Inflammatory macrophage treated with lipopolysaccharide for 4 hours (primary cell): ENCODE data around the gene GOLGA6D.
"Not testable (repeated sequence)": the region's sequence is repeated elsewhere in the genome, so short reads cannot be mapped to it uniquely, and the experiment has no call there.

ENCODE experiments used
- DNase-seq: peaks from one replicate; pipeline ENCODE4 v3.0.0-alpha.2; 2020

Gene GOLGA6D

GRCh38 chr15:75284152-75284551, 1.5 kb downstream of the GOLGA6D start:
- not testable (repeated sequence) for DNase-seq

- not testable (repeated sequence) for DNase-seq
Observed at GRCh38 chr15:75293660-75294059, 11.0 kb downstream of the GOLGA6D start.

- not testable (repeated sequence) for DNase-seq
Observed at GRCh38 chr15:75298541-75299310, 16.1 kb downstream of the GOLGA6D start.

DNA sequence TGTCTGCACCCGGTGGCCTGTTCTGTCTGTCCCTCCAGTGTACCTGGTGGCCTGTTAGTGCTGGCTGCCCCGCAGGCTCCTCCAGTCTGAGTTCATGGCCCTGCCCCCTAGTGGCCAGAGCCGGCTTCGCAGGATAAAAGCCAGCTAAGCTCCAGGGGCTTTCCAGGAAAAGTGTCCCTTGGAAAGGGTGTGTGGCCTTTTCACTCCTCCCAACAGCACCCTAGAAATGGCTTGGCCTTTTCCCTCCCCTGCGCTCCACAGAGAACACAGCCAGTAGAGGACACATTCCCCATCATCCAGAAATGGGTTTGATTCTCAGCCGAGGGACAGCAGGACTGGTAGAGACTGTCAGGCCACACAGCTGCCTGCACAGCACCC, 16.7 kb downstream of the GOLGA6D start:
- not testable (repeated sequence) for DNase-seq

DNA sequence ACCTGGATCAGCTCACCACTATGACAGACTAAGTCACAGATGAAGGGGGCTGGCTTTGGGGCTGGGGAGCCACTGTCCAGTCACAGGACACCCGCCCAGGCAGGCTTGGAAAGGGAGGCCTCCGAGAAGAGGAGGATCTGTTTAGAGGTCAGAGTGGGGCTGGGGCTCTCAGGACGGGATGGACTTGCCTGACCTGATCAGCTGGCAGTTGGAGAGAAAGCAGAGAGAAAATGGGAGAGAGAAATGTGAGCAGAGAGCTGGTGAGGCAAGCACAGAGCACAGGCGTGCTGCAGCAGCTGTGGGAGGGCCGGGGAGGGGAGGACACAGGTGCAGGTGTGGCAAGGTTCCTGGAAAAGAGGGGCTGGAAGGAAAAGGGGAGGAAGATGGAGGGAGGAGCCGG, 17.4 kb downstream of the GOLGA6D start:
- DNase-seq = not testable (repeated sequence)

DNA sequence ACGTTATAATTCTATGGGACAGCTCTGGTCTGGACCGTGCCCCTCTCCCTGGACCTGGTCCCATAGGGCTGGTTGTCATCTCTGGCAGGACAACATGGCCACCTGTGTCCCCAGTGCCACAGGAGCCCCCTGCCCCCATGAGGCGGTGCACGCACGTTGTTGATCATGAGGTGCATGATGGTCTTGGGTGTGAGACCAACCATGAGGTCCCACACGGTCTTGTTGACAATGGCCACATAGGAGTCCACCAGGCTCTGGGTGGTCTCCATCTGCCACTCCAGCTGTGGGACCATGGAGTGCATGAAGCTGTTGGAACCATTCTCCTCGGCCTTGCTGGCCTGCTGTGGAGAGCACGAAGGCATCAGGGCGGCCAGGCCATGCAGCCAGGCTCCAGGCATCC, 19.7 kb downstream of the GOLGA6D start:
- DNase-seq = no peak

DNA sequence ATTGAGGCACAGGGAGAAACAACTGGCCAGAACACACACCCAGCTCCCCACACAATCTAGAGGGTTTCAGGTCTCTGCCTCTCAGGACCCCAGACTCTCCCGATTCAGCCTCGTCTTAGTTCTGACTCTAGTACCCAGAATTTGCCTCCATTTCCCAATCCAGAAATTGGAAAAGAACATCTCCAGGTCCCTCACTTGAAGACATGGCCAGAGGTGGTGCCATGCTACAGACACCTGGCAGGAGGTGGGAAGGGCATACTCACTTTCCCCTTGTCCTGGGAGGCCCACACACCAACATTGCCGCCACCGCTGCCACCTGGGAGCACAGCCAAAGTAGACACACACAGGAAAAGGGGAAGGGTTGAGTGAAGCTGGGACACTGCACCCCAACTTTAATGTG, 20.1 kb downstream of the GOLGA6D start:
- DNase-seq = not testable (repeated sequence)

- DNase-seq = no peak
Observed at GRCh38 chr15:75306188-75306587, 23.6 kb downstream of the GOLGA6D start.

GRCh38 chr15:75307778-75308390, 25.2 kb downstream of the GOLGA6D start:
- peak; percentile 1 for DNase-seq

GRCh38 chr15:75309711-75310110, 27.1 kb downstream of the GOLGA6D start:
- no peak for DNase-seq

- DNase-seq = not testable (repeated sequence)
Observed at GRCh38 chr15:75312548-75312947, 29.9 kb downstream of the GOLGA6D start.

- DNase-seq = no peak
Observed at GRCh38 chr15:75313116-75313845, 30.6 kb downstream of the GOLGA6D start.

GRCh38 chr15:75314552-75315290, 32.1 kb downstream of the GOLGA6D start:
- no peak for DNase-seq

GRCh38 chr15:75319231-75319897, 36.7 kb downstream of the GOLGA6D start:
- DNase-seq = peak; percentile 27

DNA sequence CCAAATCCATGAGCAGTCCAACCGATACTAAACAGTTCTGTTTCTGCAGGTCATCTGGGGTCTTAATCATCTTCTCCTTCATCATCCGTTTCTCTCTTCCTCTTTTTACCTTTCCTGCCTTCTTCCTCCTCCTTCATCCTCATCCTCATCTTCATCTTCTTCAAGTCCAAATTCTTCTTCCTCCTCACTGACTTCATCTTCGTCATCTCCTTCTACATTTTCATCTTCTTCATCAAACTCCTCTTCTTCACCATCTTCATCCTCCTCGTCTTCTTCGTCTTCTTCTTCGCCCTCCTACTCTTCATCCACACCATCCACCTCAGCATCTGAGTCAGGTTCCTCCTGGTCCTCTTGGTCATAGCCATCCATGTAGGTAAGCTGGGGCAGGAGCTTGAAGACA, 39.1 kb downstream of the GOLGA6D start:
- no peak for DNase-seq

GRCh38 chr15:75325922-75326321, 43.3 kb downstream of the GOLGA6D start:
- DNase-seq = no peak

- no peak for DNase-seq
Observed at GRCh38 chr15:75327005-75327404, 44.4 kb downstream of the GOLGA6D start.

- no peak for DNase-seq
Observed at GRCh38 chr15:75327491-75327890, 44.9 kb downstream of the GOLGA6D start.

DNA sequence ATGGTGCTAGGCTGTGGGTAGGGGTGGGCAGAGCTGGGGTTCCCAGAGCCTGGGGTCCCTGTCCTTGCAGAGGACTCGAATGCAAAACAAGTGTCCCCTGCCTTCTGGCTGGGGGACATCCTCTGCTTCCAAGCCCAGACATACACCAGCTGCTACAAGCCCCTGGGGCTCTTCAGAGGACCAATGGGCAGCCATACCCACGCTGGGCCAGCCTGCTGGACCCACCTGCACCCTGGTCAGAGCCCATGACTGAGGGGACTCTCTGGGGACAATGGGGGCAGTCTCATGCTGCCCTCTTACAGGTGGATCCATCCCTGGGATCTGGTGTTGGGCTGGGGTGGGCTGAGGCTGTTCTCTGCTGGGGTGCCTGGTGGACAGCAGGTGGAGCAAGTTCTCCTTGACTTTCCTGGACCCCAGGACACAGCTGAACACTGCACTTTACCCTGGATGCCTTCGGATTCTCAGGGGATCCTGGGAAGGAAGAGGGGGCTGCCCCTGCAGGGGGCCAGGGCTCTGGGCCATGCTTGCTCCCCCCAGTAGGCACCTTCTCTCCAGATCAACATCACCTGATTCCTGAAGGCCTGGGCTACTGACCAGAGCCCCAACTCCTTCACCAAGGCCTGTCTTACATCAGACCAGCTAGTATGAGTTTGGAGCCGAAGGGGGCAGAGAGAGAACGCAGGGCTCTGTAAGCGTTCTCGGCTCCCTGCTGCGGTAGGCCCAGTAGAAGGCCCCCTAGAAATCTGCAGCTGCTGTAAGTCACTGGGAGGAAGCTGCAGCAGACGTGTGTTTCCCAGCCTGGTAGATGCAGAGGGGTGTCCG, 46.1 kb downstream of the GOLGA6D start:
- DNase-seq = no peak

- no peak for DNase-seq
Observed at GRCh38 chr15:75329571-75329970, 46.9 kb downstream of the GOLGA6D start.

DNA sequence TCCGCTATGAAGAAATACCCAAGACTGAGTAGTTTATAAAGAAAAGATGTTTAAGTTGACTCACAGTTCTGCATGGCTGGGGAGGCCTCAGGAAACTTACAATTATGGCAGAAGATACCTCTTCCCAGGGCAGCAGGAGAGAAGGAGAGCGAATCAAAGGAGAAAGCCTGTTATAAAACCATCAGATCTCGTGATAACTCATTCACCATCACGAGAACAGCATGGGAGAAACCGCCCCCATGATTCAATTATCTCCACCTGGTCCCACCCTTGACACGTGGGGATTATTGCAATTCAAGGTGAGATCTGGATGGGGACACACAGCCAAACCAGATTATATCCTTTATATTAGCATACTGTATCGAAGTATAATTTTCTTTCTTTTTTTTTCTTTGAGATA, 49.5 kb downstream of the GOLGA6D start:
- DNase-seq = not testable (repeated sequence)
